Smooth muscle cell (in vitro differentiated cells): ENCODE data around the gene SLC9A4. TPM values are rescaled to one million over a fixed set of nuclear protein-coding genes. Genes with fewer than 3 reads are reported as not detected.

Experiments
- DNase-seq: peaks from one replicate; lab custom pipeline; 2025; ENCODE audit not compliant: unreplicated experiment; lab: John Stamatoyannopoulos, UW
- H2AFZ ChIP-seq: fragments of 200-600 bp; sonication (generic); 2 replicates; pipeline ENCODE4 v1.6.0; 2016; ENCODE audit warnings: antibody characterized with exemption, low read depth, mild to moderate bottlenecking
- H3F3A ChIP-seq: fragments of 200-600 bp; sonication (generic); 2 replicates; pipeline ENCODE4 v1.6.0; 2017; ENCODE audit warnings: antibody characterized with exemption, low read depth
- H3K27ac ChIP-seq: fragments of 200-600 bp; sonication (generic); 2 replicates; pipeline ENCODE4 v1.5.1; 2016; ENCODE audit warnings: low read depth, mild to moderate bottlenecking
- H3K27me3 ChIP-seq: fragments of 200-600 bp; sonication (generic); 2 replicates; pipeline ENCODE4 v1.6.1; 2016; ENCODE audit warnings: low read depth, mild to moderate bottlenecking
- H3K36me3 ChIP-seq: fragments of 200-600 bp; sonication (generic); 2 replicates; pipeline ENCODE4 v1.5.1; 2016; ENCODE audit warnings: low read depth
- H3K4me1 ChIP-seq: fragments of 200-600 bp; sonication (generic); 2 replicates; pipeline ENCODE4 v1.5.1; 2016; ENCODE audit warnings: low read depth
- H3K4me2 ChIP-seq: fragments of 200-600 bp; sonication (generic); 2 replicates; pipeline ENCODE4 v1.6.0; 2016; ENCODE audit warnings: mild to moderate bottlenecking
- H3K4me3 ChIP-seq: fragments of 200-600 bp; sonication (generic); 2 replicates; pipeline ENCODE4 v1.5.1; 2016; ENCODE audit warnings: mild to moderate bottlenecking
- H3K79me2 ChIP-seq: fragments of 200-600 bp; sonication (generic); 2 replicates; pipeline ENCODE4 v1.6.0; 2016; ENCODE audit warnings: low read depth, mild to moderate bottlenecking
- H3K9ac ChIP-seq: fragments of 200-600 bp; sonication (generic); 2 replicates; pipeline ENCODE4 v1.6.0; 2016; ENCODE audit warnings: low read depth
- H3K9me3 ChIP-seq: fragments of 200-600 bp; sonication (generic); replicated peaks from 2 replicates; pipeline ENCODE4 v1.5.1; 2016; ENCODE audit warnings: low read depth
- H4K20me1 ChIP-seq: fragments of 200-600 bp; sonication (generic); 2 replicates; pipeline ENCODE4 v1.6.0; 2016; ENCODE audit warnings: low read depth
- WGBS: methylation state at CpG from one replicate; pipeline ENCODE4 v1.1.7; 2016; ENCODE audit warnings: low lambda C conversion rate; 5-methylcytosine and 5-hydroxymethylcytosine counted together
- polyA plus RNA-seq: library from polyadenylated mRNA; unstranded; fragments of >200 nt; fragmentation: Nextera tagmentation; extraction: Ambion mirVana; gene quantifications from 2 replicates; pipeline ENCODE4 v1.2.1, GENCODE V29; 2016
- total RNA-seq: library from RNA; depleted of rRNA; stranded (reverse); fragments of >200 nt; gene quantifications from 2 replicates; pipeline ENCODE4 v1.2.3, GENCODE V29; 2014
- TF ChIP-seq, protein P1 (sequence below): fragments of 200-600 bp; sonication (generic); IDR thresholded peaks from 2 replicates; pipeline ENCODE4 v1.5.1; 2017; ENCODE audit warnings: borderline replicate concordance, mild to moderate bottlenecking, antibody characterized with exemption; ENCODE audit not compliant: insufficient read depth, poor library complexity, severe bottlenecking

Gene SLC9A4
- total and polyA plus RNA-seq, 2 experiments from 2014 or later, result not detected

DNA sequence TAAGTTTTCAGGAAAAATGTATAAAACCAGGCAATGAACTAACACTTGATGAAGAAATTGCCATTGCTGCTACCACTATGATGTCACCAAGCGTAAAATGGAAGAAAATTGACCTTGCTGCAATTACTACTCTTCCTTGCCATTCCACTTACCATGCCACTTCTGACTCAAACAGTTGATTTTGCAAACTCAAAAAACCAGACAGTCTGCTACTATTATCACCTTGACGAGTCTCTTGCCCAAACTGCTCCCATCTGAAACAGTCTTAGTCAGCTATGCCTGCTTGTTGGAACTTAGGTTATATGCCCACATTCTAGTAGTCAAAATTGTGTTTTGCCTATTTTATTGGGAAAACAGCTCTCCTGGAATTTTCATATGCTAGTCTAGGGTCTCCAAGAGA is 74.4 kb downstream of the SLC9A4 start:
- Histone ChIP-seq H4K20me1 (no peaks in the 10 kb centered on the region), H3F3A (no peaks in the 10 kb centered on the region), H3K79me2 (no peaks in the 10 kb centered on the region), H3K27ac (no peak overlapping the region), H3K4me3 (no peak overlapping the region), H3K4me1 (no peaks in the 10 kb centered on the region), H3K9me3 (no peaks in the 10 kb centered on the region), H3K9ac (no peak overlapping the region), H2AFZ (no peak overlapping the region), H3K27me3 (no peaks in the 10 kb centered on the region), H3K4me2 (no peak overlapping the region), H3K36me3 (no peaks in the 10 kb centered on the region)
- WGBS, result 79% methylated on average over 2 of the region's 2 CpGs
- no peak for DNase-seq
- TF ChIP-seq, protein P1, sequence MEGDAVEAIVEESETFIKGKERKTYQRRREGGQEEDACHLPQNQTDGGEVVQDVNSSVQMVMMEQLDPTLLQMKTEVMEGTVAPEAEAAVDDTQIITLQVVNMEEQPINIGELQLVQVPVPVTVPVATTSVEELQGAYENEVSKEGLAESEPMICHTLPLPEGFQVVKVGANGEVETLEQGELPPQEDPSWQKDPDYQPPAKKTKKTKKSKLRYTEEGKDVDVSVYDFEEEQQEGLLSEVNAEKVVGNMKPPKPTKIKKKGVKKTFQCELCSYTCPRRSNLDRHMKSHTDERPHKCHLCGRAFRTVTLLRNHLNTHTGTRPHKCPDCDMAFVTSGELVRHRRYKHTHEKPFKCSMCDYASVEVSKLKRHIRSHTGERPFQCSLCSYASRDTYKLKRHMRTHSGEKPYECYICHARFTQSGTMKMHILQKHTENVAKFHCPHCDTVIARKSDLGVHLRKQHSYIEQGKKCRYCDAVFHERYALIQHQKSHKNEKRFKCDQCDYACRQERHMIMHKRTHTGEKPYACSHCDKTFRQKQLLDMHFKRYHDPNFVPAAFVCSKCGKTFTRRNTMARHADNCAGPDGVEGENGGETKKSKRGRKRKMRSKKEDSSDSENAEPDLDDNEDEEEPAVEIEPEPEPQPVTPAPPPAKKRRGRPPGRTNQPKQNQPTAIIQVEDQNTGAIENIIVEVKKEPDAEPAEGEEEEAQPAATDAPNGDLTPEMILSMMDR, result no peak

DNA sequence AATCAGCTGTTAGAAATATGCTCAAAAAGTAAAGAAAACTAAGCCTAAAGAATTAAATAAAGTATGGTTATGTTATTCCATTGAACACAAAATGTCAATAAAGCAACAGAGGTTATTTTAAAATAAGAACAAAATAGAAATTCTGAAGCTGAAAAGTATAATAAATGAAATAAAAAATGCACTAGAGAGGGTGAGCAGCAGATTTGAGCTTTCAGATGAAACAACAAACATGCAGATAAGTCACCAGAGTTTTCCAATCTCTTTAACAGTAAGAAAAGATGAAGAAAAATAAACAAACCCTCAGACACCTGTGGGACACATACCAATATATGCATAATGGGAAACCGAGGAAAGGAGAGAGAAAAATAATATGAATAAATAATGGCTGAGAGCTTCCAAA is 76.0 kb downstream of the SLC9A4 start:
- no peaks in the 10 kb centered on the region for H3K4me1 ChIP-seq
- H3K9me3 ChIP-seq, result no peaks in the 10 kb centered on the region
- H3K36me3 ChIP-seq, result no peaks in the 10 kb centered on the region
- no peak for DNase-seq
- H3K27ac ChIP-seq, result no peak overlapping the region
- no peak overlapping the region for H3K4me2 ChIP-seq
- H4K20me1 ChIP-seq, result no peaks in the 10 kb centered on the region
- H3K4me3 ChIP-seq, result no peak overlapping the region
- no peaks in the 10 kb centered on the region for H3F3A ChIP-seq
- no peaks in the 10 kb centered on the region for H3K27me3 ChIP-seq
- H3K79me2 ChIP-seq, result no peaks in the 10 kb centered on the region
- TF ChIP-seq, protein P1, result no peak
- 0% methylated on average over 1 of the region's 1 CpG for WGBS
- H3K9ac ChIP-seq, result no peak overlapping the region
- no peak overlapping the region for H2AFZ ChIP-seq

DNA sequence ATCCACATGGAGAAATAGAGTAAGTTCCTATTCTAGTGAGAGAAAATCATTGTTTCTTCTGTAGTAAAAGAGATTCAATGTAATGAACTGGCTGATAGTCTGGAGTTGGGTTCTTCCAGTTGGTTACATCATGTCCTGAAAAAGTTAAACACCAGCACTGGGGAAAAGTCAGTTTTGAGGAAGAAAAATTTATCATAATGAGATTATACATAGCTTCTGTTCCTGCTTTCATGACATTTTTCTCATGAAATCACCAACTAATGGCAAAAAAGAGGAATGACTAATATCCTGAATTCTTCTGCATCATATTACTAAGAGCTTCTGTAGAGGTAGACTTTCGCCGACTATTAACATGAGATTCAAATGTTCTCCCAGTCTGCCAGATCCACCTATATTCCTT is 77.1 kb downstream of the SLC9A4 start:
- Histone ChIP-seq H4K20me1 (no peaks in the 10 kb centered on the region), H3K27ac (no peak overlapping the region), H3K4me3 (no peak overlapping the region), H3K9me3 (no peaks in the 10 kb centered on the region), H2AFZ (no peak overlapping the region), H3K4me1 (no peaks in the 10 kb centered on the region), H3K79me2 (no peaks in the 10 kb centered on the region), H3F3A (no peaks in the 10 kb centered on the region), H3K27me3 (no peaks in the 10 kb centered on the region), H3K36me3 (no peaks in the 10 kb centered on the region), H3K9ac (no peak overlapping the region), H3K4me2 (no peak overlapping the region)
- TF ChIP-seq, protein P1, result no peak
- 94% methylated on average over 2 of the region's 2 CpGs for WGBS
- no peak for DNase-seq

DNA sequence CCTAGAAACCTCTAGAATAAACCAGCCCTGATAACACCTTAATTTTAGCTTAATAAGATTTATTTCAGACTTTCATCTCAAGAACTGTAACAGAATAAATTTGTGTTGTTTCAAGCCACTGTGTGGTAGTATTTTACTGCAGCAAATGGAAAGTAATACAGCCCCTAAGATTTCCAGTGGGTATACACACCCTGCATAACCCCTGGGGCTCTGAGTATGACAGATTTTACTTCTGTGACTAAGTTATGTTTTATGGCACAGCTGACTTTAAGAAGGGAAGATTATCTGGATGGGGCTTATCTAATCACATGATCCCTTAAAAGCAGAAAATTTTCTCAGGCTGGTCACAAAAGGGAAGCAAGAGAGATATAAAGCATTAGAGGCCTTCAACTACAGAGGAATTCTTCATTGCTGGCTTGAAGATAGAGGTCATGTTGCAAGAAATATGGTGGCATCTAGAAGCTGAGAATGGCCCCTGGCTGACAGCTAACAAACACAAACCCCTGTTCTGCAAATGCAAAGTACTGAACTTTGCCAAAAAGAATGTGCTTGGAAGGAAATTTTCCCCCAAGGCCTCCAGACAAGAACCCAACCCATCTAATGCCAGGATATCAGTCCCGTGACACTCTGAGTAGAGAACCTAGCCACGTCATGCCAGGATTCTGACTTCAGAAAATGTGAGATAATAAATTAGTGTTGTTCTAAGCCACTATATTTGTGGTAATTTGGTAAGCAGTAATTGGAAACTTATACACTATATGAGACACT is 78.5 kb downstream of the SLC9A4 start:
- H3K36me3 ChIP-seq, result no peaks in the 10 kb centered on the region
- no peak for DNase-seq
- no peak overlapping the region for H3K4me2 ChIP-seq
- H3K4me1 ChIP-seq, result no peaks in the 10 kb centered on the region
- no peaks in the 10 kb centered on the region for H3K79me2 ChIP-seq
- whole genome bisulfite sequencing, result 26% methylated on average over 2 of the region's 2 CpGs
- H3K27me3 ChIP-seq, result no peaks in the 10 kb centered on the region
- no peak overlapping the region for H2AFZ ChIP-seq
- TF ChIP-seq, protein P1, result no peak
- no peak overlapping the region for H3K4me3 ChIP-seq
- H3F3A ChIP-seq, result no peaks in the 10 kb centered on the region
- H3K27ac ChIP-seq, result no peak overlapping the region
- H4K20me1 ChIP-seq, result no peaks in the 10 kb centered on the region
- H3K9me3 ChIP-seq, result no peaks in the 10 kb centered on the region
- H3K9ac ChIP-seq, result no peak overlapping the region
